Measurements from ENCODE around the gene UBL3.

Gene UBL3

DNA sequence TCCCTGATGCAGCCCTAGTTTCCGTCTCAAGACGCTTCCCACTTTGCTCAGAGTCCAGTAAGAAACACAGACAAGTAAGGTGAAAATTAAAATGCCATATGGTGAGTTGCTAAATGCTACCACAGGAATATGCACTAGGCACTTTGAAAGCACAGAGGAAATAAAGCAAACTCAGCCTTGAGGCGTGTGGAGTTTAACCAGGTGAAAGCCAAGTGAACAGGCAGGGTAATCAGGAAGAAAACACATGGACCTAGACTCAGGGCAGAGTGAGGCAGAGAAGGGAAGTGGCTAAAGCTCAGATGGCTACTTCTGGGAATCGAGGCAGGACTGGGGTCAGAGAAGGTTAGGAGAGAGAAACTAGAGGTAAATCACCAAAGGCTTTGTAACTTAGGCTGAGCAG is 5.4 kb upstream of the UBL3 start:
- no peak for DNase-seq

DNA sequence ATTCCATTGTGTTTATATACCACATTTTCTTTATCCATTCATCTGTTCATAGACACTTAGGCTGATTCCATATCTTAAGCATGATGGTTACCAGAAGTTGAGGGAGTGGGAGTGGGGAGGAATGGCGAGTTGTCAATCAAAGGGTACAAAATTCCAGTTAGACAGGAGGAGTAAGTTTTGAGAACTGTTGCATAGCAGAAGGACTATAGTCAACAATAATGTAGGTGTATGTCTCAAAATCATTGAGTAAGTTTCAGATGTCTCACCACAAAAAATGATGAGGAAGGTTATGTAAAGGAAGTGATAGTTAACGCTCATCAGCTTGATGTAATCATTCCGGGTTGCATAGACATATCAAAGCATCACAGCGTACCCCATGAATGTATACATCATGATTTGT is 4.6 kb upstream of the UBL3 start:
- DNase-seq, result no peak

DNA sequence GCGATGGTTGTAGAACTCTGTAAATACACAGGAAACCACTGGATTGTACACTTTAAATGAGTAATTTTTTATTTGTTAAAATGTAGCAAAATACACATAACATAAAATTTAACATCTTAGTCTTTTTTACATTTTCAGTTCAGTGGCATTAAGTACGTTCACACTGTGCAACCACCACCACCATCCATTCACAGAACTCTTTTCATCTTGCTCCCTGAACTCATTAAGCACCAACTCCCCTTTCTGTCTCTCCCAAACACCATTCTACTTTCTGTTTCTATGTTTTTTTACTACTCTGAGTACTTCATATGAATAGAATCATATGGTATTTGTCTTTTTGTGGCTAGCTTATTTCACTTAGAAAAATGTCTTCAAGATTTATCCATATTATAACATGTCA is 2.7 kb upstream of the UBL3 start:
- no peak for DNase-seq

DNA sequence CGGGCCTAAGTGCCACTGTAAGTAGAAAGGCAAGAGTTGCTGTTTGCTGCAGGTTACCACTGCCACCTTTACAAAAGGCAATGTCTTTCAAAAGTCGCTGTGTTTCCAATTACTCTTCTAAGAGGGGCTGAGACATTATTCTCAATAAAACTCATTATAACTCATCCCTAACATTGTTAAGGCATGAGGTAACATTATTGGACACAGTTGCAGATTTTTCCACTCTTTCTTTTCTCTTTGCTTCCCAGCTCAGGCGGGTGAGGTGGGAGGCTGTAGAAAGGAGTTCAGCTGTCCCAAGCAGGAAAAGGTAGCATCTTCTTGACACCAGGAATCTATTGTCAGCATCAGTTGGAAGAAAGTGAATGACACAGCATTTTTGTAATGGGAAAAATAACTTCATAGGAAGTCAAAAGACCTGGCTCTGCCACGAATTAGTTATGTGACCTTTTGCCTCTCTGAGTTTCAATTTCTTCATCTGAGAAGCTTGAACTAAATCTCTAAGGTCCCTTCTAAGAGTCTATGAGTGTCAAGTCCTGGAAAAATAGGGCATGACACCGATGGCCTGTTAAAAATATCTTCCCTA is 2.1 kb upstream of the UBL3 start:
- DNase-seq, result no peak

DNA sequence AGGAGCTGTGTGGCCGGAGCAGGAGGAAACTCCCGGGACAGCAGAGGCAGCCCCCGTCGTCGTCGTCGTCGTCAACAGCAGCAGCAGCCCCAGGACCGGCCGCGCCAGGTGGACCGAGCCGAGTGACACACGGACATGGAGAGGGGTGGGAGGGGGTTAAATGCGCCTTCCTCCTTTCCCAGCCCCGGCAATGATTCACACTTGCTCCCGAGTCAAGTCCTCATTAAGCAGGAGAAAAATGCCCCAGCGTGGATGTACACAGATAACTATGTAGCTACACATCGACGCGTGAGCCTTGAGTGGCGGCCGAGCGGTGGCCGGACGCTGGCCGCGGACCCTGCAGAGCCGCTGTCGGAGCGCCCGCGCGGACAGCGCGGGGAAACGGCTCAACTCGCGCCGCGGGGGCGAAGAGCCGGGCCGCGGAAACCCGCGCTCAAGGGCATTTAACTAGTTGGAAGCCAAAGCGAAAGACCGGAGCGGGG is 645 bp downstream of the UBL3 start:
- peak; percentile 20 for DNase-seq

DNA sequence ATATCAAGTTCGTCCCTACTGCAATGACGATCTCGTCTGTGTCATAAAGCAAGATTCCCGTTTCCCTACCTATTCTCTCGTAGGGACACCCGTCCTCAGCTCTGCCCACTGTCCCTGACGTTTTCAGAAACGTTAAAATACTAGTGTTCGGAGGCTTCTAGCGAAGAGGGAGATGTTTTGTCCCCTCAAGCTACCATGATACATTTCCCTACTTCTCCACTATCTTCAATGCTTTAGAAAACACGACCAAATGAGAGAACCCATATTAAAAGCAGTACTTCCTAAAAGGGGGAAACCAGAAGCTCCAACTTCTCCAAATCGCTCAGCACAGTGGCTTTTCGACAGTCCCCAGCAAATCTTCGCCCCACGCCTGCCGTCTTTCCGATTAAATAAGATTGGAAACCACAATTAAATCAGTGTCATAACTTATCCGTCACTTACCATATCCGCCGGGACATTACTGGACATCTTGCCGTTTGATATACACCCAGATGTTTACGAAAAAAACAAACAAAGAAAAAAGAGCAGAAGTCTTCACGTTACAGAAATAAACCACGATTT is 1.3 kb downstream of the UBL3 start:
- peak; percentile 41 for DNase-seq

DNA sequence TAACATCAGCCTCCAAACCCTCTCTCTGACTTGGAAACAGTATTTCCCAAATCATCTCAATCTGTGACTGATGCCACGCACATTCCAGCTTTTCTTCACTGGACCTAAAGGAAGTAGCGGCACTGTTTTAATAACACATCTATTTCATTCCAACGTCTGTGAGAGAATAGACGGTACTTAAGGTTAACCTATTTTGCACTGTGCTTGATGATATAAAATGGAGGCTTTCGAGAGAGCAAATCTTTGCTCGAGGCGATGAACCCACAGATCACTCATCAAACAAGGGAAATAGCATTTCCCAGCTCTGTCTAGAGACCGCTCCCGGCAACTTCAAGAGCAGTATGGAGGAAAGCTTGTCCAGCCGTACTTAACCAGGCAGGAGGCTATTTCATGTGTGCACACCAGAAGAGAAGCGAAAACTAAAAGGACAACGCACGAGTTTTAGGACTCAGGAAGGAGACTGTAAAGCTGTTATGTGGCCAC is 2.9 kb downstream of the UBL3 start:
- no peak for DNase-seq

DNA sequence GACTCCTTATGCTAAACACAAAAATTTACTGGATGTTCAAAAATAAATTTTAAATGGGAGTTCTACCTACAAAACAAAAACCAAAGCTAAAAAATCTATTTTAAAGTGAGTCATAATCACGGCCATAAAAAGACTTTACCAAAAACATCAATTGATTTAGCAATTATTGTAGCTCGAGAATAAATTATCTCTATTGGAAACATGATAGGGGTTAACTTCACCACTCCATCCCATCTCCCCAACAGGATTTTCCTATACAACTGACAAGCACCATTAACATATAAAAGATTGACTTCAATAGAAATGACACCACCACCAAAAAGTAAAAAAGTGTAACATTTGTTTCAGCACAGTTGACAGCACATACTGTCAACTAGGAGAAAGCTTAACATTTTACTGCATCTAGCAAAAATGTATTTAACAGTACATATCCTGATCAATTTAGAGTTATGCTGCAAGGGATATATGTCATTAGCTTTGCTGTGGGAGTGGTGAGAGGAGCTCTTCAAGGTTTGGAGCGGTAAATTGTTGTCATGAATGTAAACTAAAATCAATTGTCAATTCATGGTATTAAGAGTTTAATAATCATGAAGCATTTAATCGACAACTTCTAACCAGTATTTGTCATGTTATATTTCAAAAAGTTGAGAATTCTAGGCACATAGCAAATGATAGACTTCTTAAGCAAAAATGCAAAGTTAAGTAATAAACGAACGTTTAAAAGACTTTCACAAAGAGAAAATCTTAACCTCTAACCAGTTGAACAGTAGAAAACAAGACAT is 3.8 kb downstream of the UBL3 start:
- DNase-seq, result no peak

DNA sequence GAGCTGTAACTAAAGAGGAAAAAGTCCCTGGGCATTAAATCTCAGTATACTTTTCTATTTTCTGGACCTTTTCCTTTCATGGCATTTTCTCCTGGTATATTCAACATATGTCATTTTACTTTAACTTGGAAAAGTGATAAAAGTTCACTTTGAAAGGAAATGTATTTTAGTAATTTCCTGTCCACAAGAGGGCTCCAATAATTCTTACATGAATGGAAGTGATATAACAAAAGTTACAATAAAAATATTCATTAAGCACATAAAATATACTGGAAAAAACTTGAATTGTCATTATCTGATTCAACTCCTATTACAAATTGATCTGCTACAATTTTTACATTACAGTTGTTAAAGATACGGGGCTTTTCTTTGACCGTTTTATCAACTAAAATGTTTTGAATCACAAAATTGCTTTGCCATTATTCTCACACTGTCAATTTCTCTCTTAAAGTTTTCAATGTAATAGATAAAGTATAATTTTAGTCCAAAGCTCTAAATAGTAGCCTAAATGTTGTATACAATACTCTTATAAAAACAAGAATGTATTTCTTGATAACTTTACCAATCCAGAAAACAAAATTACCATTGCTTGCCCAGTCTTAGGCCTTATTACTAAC is 4.9 kb downstream of the UBL3 start:
- no peak for DNase-seq

DNA sequence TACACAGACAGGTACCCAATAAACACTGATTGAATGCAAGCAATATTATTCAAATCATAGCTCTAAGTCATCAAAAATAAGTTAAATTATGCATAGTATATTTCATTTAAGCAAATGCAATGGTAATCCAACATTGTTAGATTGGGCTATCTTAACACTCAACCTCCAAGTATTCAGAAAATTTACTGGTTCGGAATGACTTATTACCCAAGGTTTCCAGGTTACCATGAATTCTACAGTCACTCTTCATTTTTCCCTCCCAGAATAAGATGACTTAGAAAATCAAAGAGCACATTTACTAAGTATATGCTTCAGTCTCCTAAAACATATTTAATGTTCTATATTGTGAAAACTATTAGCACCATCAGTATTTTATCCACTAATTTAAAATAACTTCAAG is 6.0 kb downstream of the UBL3 start:
- DNase-seq, result no peak

DNA sequence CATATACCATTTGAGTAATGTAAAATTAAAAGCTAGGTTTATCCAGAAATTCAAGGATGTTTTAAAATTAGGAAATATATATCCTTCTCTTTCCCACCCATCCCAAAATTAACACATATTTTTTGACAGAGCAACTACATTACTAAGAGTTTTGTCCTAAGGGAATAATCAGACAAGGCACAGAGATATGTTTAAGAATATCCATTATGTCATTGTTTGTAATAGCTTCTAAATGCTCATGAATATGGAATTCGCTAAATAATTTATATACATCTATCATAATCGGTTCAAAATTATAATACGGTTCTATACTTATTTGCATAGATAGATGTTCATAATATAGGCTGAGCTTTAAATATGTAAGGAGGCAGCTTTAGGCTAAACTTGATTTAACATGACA is 9.8 kb downstream of the UBL3 start:
- no peak for DNase-seq

DNA sequence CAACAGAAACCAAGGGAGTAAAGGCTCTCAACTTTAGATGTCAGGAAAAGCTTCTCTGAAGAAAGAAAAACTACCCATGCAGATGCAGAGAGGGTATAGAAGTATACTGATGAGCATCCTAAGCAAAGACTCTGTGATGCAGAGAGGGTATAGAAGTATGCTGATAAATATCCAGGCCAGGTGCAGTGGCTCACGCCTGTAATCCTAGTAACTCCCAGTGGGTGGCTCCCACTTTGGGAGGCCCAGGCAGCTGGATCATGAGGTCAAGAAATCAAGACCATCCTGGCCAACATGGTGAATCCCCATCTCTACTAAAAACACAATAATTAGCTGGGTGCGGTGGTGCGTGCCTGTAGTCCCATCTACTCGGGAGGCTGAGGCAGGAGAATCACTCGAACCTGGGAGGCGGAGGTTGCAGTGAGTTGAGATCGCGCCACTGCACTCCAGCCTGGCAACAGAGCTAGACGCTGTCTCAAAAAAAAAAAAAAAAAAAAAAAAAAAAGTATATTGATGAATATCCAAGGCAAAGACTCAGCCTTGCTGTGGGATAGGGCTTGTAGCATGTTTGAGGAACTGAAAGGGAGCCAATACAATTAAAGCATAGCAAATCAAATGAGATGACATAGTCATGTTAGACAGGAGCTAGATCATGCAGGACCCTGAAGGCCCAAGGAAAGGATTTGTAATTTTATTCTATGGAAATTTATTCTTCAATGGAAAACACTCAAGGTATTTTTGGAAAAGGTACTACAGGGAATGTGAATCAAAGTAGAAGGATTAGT is 14.9 kb downstream of the UBL3 start:
- no peak for DNase-seq

DNA sequence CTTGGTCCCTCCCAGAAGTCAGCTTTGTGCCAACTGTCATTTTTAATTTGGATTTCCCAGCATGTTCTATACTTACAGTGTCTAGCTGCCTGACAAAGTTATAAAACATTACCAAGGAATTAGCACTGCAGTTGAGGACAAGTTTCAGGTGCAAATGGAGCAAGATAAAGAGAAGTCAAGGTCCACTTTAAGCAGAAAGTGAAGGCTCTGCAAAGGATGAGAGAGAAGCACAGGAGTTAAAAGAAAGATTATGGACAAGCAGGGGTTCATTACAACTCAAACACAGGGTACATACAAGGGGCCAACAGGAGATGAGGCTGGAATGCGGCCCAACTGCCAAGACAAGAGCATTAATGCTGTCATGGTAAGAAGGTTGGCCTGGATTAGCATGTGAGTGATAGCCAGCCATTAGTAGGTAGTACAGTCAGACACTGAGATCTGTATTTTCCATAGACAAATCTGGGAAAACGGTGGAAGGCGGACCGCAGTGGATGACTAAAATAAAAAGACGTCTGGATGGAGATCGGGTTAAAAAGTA is 17.6 kb downstream of the UBL3 start:
- no peak for DNase-seq

DNA sequence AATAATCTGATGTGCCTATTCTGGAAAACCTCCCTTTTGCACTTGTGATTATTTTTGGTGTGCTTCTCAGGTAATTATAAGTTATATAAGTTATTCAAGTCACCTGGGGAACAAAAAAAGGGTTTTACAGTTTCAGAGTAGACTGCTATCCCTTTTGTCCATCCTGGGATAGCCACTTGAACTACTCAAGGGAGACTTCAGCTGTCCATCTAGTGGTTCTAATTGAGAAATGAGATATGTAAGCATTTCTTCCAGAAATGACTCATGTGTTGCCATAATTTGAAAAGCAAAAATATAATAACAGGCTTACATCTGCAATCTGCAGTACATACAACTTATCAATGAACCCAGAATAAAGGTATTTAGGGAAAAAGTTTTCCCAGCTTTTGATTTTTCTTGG is 20.4 kb downstream of the UBL3 start:
- no peak for DNase-seq

DNA sequence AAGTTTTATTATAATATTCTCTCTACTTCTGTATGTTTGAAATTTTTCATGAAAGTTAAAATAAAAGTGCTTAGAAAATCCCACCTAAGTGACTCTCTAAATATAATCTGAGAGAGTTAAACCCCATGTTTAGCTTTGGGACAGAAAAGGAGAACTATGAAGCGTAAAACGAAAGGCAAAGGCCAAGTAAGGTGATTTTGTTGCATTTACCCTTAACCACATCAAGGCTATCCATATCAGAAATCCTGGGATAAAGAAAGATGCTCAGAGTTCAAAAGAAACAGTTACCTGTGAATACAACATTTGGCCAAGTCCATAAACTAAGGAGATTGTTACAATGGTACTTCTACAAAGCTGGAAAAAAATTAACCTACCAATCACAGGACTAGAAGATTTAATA is 31.3 kb downstream of the UBL3 start:
- DNase-seq, result no peak

DNA sequence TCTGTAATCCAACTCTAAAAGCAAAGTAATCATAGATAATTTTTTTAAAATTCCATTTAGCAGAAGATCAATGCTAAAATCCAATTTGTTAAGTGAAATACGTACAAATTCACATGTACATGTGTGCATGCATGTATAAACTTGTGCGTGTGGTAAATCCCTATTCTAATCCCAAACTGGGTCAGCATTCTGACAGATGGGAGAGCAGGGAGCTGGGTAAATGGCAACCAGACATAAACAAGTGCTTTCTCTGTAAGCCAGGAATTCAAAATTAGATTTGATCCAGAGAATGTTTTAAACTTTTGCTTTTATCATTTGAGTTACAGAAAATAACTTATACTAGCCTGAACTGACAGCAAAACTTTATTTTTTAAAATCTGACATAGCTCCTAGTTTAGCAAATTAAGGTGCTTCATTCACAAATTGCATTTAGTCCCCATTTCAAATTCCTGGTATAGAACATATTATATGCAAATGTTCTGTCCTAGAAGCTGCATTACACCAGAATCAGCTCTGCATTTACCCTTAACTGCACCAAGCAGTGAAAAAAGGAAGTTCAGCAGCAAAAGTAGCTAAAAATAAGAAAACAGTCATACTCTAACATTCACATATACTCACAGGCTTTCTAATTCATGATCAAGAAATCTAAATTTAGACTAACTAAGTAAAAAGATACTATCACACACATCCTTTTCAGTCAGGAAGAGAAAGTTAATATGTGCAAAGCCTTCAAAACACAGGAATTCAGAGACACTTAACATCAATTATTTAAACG is 32.6 kb downstream of the UBL3 start:
- DNase-seq, result peak; percentile 14

DNA sequence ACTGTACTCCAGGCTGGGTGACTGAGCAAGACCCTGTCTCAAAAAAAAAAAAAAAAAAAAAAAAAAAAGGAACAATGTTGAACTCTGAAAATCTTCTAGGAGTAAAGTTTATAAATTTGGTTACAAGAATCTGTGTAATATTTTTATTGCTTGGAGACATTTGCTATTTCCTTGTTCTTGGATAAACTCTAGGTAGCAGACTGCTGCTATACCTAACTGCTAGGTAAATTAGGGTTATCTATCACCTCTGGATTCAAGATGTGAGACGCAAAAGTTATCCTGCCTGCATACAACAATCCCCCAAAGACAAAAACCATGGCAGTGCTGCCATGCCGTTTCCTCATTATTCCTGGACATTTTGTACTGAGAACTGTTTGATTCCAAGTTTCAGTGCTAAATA is 33.7 kb downstream of the UBL3 start:
- no peak for DNase-seq

DNA sequence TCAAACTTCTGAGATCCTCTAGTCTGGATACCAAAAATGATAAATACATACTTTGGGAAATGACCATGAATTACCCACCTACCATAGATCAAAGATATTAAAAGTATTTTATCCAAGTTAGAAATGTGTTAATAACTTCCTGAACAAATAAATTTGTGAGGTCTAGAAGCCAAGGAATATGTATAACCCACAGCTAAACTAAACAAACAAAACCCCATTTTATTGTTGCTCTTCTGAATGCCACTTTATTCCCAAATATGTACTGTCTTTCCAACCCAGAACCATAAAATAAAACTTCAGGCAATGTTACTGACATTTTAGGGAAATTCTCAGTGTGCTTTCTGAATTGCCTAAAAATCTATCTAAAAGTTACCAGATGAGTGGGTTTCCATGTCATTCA is 35.1 kb downstream of the UBL3 start:
- DNase-seq, result no peak

DNA sequence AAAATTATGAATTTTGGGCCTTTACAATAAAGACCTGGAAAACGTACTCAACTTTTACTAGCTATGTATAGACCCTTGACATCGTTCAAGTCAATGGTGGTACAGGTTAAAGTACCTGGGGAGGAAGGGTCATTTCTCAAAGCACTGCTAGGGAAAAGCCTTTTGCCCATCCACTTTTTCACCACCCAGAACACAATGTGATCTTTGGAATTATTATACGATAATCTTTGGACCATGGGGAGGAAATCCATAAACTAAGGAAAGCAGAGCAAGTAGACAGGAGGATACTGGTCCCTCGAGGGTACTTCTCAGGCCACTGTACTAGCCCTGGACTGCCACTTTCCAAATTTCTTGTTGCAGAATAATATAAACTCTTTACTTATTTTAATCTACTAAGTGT is 39.5 kb downstream of the UBL3 start:
- no peak for DNase-seq

DNA sequence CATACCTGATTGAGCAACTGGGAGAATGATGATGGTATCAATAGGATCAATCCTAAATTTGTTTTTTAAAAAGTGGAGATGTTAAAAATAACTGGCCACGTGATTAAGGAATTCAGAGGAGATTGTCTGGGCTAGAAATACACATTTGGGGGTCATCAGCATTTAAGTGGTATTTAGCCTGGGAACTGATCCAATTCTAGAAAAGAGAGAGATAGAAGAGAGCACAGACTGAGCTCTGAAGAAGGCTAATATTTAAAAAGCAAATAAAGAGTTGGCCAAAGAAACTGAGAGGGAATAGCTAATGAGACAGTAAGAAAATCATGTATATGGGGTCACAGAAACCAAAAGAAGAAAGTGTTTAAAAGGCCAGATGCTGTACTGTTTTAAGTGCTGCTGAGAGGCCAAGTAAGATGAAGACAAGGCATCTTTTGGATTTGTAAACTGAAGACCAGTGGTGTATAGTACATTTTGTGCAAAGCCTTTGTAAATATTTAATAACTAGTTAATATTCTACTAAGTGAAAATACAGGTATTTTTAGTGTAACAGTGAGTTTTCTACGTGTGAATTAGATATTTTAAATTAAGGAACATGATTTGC is 40.2 kb downstream of the UBL3 start:
- no peak for DNase-seq

DNA sequence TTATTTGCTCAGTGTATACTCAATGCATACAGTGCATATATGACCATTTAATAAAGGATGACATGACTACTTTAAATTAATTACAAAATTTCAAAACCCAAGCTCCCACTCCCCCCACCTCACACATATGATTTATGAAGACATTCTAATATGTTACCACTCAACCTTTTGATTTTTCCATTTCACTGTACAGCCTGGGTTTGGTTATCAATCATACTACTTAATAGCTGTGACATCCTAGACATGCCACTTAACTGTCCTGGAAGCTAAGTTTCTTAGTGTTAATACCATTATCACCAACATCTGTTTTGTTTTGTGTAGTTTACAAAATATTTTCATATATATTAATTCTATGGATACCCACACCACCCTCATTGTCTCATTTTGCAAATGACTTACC is 42.2 kb downstream of the UBL3 start:
- DNase-seq, result no peak
